Activated CD4-positive, alpha-beta T cell treated with anti-CD3 and anti-CD28 coated beads, Interleukin-2, amount 10 ng/mL, durations not matched to agents 7 days and 5 days (primary cell): ENCODE data around the gene TK2. TPM values are rescaled to one million over a fixed set of nuclear protein-coding genes. Genes with fewer than 3 reads are reported as not detected.

Source experiments
- CTCF ChIA-PET: fragments of 350-600 bp; sonication (Branson Sonifier 250); formaldehyde crosslinking; loops from one replicate; lab custom pipeline; 2021; ENCODE audit warnings: antibody characterized with exemption; lab: Charles Lee
- POLR2A ChIA-PET: fragments of 350-600 bp; sonication (Branson Sonifier 250); formaldehyde crosslinking; loops from one replicate; lab custom pipeline; 2021; ENCODE audit warnings: antibody characterized with exemption; lab: Charles Lee
- DNase-seq: peaks from one replicate; pipeline ENCODE4 v3.0.0-alpha.2; 2020
- H3K27ac Mint-ChIP-seq: one replicate; pipeline ENCODE4 v1.8.0; 2021; ENCODE audit warnings: mild to moderate bottlenecking, moderate library complexity, mixed read lengths
- H3K27me3 Mint-ChIP-seq: one replicate; pipeline ENCODE4 v1.8.0; 2021; ENCODE audit warnings: mixed read lengths
- H3K36me3 Mint-ChIP-seq: one replicate; pipeline ENCODE4 v1.8.0; 2021; ENCODE audit warnings: low read depth, mixed read lengths
- H3K4me1 Mint-ChIP-seq: one replicate; pipeline ENCODE4 v1.8.0; 2021; ENCODE audit warnings: mixed read lengths
- H3K4me3 Mint-ChIP-seq: one replicate; pipeline ENCODE4 v1.8.0; 2021; ENCODE audit warnings: mild to moderate bottlenecking, moderate library complexity, mixed read lengths
- H3K9me3 Mint-ChIP-seq: one replicate; pipeline ENCODE4 v1.8.0; 2021; ENCODE audit warnings: mixed read lengths
- total RNA-seq, 2 experiments: library from RNA; stranded (reverse); gene quantifications; one replicate each; pipeline ENCODE4 v1.2.3, GENCODE V29; 2021

The TK2 gene
- total RNA-seq, 2 experiments from 2014 or later = 7.4 to 9.3 TPM

DNA sequence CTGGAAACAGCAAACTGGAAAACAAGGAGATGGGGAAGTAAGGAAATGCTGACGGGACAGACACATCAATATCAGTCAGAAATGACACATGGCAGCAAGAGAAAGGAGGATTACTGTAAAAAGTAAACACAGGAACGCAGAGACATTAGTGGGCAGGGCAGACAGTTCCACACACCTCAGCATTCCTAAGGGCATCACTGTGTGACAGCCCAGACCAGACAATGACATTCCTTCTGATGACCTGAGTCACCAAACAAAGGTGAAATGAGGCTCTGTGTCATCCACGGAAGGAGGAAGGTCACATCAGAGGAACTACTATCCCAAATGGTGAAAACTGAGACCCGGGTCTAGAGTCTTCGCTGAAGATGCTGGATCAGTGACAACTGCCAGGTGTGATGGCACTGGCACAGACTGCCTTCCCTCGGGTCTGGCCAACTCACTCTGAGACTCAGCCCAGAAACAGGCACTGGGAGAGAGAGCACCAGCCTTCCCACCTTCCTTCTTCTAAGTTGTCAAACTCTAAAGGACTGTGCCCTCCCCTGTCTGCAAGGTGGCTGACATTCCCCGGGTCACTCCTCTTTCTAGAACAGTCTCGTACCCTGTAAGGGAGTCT is 36.7 kb downstream of the TK2 start:
- no peak for DNase-seq
- Mint-ChIP-seq H3K4me1 (peaks cover 43% of the 10 kb centered on the region), H3K4me3 (no peak overlapping the region), H3K27me3 (no peaks in the 10 kb centered on the region), H3K36me3 (no peaks in the 10 kb centered on the region), H3K9me3 (no peaks in the 10 kb centered on the region), H3K27ac (peak overlapping the region; percentile 25)
- ChIA-PET POLR2A (no interaction called here), CTCF (interaction anchor here (1.1 to 1.5 kb wide), 2 partner anchors 8 to 15 kb away, joined by 3 to 4 read pairs; no protein-coding TSS in a partner anchor)

DNA sequence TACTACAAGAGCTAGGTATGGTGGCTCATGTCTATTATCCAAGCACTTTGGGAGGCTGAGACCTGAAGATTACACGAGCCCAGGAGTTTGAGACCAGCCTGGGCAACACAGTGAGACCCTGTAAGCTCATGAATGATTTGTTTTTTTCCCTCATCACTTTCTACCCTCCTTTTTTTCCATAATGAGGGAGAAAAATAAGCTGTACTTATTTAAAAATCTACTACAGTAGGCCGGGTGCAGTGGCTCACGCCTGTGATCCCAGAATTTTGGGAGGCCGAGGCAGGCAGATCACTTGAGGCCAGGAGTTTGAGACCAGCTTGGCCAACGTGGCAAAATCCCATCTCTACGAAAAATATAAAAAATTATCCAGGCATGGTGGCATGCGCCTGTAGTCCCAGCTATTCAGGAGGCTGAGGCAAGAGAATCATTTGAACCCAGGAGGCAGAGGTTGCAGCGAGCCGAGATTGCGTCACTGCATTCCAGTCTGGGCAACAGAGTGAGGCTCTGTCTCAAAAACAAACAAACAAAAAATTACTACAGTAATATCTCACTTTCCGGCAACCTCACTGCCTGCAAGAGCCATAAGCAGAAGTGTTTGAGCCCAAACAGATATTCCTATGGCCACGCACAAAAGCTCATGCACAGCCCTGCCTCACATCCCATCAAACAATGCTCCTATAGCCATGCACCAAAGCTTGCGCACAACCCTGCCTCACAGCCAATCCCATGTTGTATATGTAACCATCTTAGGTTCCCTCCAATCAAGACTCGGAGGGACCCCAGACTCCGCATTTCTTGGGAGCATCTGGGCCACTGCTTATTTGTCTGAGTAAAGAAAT is 37.4 kb downstream of the TK2 start:
- POLR2A ChIA-PET = no interaction called here
- peaks cover 36% of the 10 kb centered on the region for H3K4me1 Mint-ChIP-seq

GRCh38 chr16:66511602-66512271 is 38.2 kb downstream of the TK2 start:
- Mint-ChIP-seq H3K4me1 (peaks cover 28% of the 10 kb centered on the region), H3K27ac (no peak overlapping the region), H3K9me3 (no peaks in the 10 kb centered on the region), H3K27me3 (no peaks in the 10 kb centered on the region), H3K36me3 (no peaks in the 10 kb centered on the region), H3K4me3 (no peak overlapping the region)
- POLR2A ChIA-PET = no interaction called here
- DNase-seq = no peak
- CTCF ChIA-PET = interaction anchor here (0.6 to 1.9 kb wide), 9 partner anchors 10 to 1561 kb away, joined by 3 to 7 read pairs (median 4); partner anchors contain the start of gene CKLF

More for the DNA sequence above, 37.4 kb downstream of the TK2 start:
- DNase-seq = no peak
- no peaks in the 10 kb centered on the region for H3K27me3 Mint-ChIP-seq
- CTCF ChIA-PET = interaction anchor here (0.6 to 1.9 kb wide), 9 partner anchors 9 to 138 kb away, joined by 3 to 7 read pairs (median 4); partner anchors contain the start of gene CKLF
- H3K36me3 Mint-ChIP-seq = no peaks in the 10 kb centered on the region
- no peak overlapping the region for H3K4me3 Mint-ChIP-seq
- H3K9me3 Mint-ChIP-seq = no peaks in the 10 kb centered on the region
- no peak overlapping the region for H3K27ac Mint-ChIP-seq

- Mint-ChIP-seq H3K27ac (no peak overlapping the region), H3K4me1 (peaks cover 21% of the 10 kb centered on the region), H3K27me3 (no peaks in the 10 kb centered on the region), H3K36me3 (no peaks in the 10 kb centered on the region), H3K9me3 (no peaks in the 10 kb centered on the region), H3K4me3 (no peak overlapping the region)
- CTCF ChIA-PET = interaction anchor here (0.6 to 1.9 kb wide), 8 partner anchors 9 to 1562 kb away, joined by 3 to 7 read pairs (median 4); partner anchors contain the start of gene CKLF
- POLR2A ChIA-PET = no interaction called here
- no peak for DNase-seq
Measured at GRCh38 chr16:66510711-66511601, 39.0 kb downstream of the TK2 start.

DNA sequence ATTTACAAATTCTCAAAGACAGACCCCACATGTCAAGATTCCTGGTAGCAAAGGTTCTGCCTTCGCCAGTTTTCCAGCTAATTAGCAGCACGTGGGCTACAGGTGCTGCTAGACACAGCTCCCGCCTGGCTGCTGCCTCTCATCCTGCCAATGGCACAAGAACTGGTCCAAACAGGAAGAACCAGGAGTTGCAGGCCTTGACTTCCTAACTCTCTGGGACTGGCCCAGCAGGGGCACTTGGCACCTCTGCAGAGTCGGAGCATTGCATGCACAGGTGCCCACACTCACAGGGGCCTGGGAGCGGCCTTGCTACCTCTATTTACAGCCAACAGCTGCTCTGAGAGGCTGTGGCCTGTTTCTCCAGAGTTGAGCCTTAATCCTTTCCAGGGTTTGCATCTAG is 39.6 kb downstream of the TK2 start:
- no peaks in the 10 kb centered on the region for H3K27me3 Mint-ChIP-seq
- no peaks in the 10 kb centered on the region for H3K36me3 Mint-ChIP-seq
- H3K9me3 Mint-ChIP-seq = no peaks in the 10 kb centered on the region
- POLR2A ChIA-PET = no interaction called here
- CTCF ChIA-PET = interaction anchor here (0.7 kb wide), 2 partner anchors 10 to 52 kb away, joined by 3 to 5 read pairs; no protein-coding TSS in a partner anchor
- peaks cover 14% of the 10 kb centered on the region for H3K4me1 Mint-ChIP-seq
- no peak for DNase-seq
- no peak overlapping the region for H3K4me3 Mint-ChIP-seq
- H3K27ac Mint-ChIP-seq = no peak overlapping the region

DNA sequence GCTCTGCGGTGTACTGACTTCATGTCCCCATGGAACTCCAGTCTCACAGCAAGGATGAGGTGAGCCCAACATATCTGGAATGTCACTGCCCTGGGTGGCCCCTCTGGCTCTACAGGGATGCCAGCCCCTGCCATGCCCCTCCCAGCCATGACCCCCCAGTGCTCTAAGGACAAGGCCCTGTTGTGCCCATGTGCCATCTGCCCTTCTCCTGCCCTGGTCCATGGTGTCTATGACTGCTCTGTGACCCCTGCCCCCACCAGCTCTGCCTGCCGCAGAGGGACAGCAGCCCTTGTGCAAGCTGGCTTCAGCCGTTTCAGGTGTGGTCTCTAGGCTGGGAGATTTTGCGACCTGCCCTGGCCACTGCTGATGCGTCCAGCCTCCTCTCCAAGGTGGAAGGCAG is 40.3 kb downstream of the TK2 start:
- no peaks in the 10 kb centered on the region for H3K9me3 Mint-ChIP-seq
- ChIA-PET POLR2A (no interaction called here), CTCF (interaction anchor here (0.7 to 1.0 kb wide), 3 partner anchors 24 to 261 kb away, joined by 3 to 5 read pairs (median 3); no protein-coding TSS in a partner anchor)
- no peak for DNase-seq
- H3K27ac Mint-ChIP-seq = no peak overlapping the region
- H3K36me3 Mint-ChIP-seq = no peaks in the 10 kb centered on the region
- no peak overlapping the region for H3K4me3 Mint-ChIP-seq
- H3K27me3 Mint-ChIP-seq = no peaks in the 10 kb centered on the region
- peaks cover 9% of the 10 kb centered on the region for H3K4me1 Mint-ChIP-seq

DNA sequence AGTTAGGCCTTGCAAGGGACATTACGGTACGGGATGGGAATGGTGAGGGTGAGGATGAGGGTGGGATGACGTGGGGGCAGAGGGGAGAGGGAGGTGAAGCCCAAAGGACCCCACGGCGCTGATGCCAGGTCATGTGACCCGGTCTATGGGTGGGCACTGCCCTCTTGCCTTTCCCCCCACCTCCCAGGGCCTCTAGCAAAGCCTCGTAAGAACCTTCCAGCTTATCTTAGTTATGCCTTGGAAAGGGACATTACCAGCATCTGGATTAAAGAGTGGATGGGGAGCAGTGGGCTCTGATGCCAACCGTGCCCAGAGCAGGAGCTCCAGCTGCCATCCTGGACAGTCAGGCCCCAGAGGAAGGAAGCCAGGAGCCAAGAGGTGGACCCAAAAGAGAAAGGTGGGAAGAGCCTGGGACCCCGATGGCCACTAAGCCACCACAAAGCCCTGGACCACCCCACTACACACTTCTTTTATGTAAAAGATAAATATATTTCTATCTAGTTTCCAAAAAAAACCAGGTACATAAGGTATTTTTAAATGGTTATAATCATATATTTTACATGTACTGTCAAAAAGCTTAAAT is 40.9 kb downstream of the TK2 start:
- H3K27me3 Mint-ChIP-seq = no peaks in the 10 kb centered on the region

GRCh38 chr16:66508248-66508913 is 41.5 kb downstream of the TK2 start:
- H3K9me3 Mint-ChIP-seq = no peaks in the 10 kb centered on the region
- H3K27me3 Mint-ChIP-seq = no peaks in the 10 kb centered on the region
- H3K27ac Mint-ChIP-seq = no peak overlapping the region
- DNase-seq = no peak
- no peaks in the 10 kb centered on the region for H3K36me3 Mint-ChIP-seq
- ChIA-PET CTCF (interaction anchor here (0.6 to 1.5 kb wide), 8 partner anchors 9 to 102 kb away, joined by 3 to 5 read pairs (median 4); no protein-coding TSS in a partner anchor), POLR2A (no interaction called here)
- peaks cover 9% of the 10 kb centered on the region for H3K4me1 Mint-ChIP-seq
- H3K4me3 Mint-ChIP-seq = no peak overlapping the region

More for the DNA sequence above, 40.9 kb downstream of the TK2 start:
- no peaks in the 10 kb centered on the region for H3K36me3 Mint-ChIP-seq
- CTCF ChIA-PET = interaction anchor here (0.6 to 1.5 kb wide), 6 partner anchors 17 to 262 kb away, joined by 3 to 5 read pairs (median 4); no protein-coding TSS in a partner anchor
- H3K9me3 Mint-ChIP-seq = no peaks in the 10 kb centered on the region
- DNase-seq = no peak
- no peak overlapping the region for H3K27ac Mint-ChIP-seq
- POLR2A ChIA-PET = no interaction called here
- no peak overlapping the region for H3K4me3 Mint-ChIP-seq
- H3K4me1 Mint-ChIP-seq = peaks cover 9% of the 10 kb centered on the region

GRCh38 chr16:66507731-66508239 is 42.1 kb downstream of the TK2 start:
- H3K4me1 Mint-ChIP-seq = peaks cover 9% of the 10 kb centered on the region
- no peak overlapping the region for H3K4me3 Mint-ChIP-seq
- no peak for DNase-seq
- POLR2A ChIA-PET = no interaction called here
- H3K36me3 Mint-ChIP-seq = no peaks in the 10 kb centered on the region
- no peak overlapping the region for H3K27ac Mint-ChIP-seq
- H3K27me3 Mint-ChIP-seq = no peaks in the 10 kb centered on the region
- CTCF ChIA-PET = interaction anchor here (0.7 to 1.5 kb wide), 6 partner anchors 9 to 101 kb away, joined by 3 to 5 read pairs (median 4); no protein-coding TSS in a partner anchor
- H3K9me3 Mint-ChIP-seq = no peaks in the 10 kb centered on the region

DNA sequence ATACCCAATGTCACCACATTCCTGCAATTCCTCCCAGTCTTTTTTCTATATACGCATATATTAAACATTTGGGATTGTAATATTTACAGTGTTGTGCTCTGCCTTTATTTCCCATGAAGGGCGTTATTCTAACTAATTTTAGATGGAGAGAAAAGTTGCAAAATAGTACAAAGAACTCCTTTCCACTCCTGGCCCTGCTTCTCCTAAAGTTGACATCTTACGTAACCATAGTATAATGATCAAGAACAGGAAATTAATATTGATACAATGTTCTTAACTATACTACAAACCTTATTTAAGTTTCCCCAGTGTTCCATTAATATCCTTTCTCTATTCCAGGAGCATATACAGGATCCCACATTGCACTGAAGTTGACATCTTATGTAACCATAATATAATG is 46.3 kb downstream of the TK2 start:
- ChIA-PET POLR2A (no interaction called here), CTCF (no interaction called here)
- no peak for DNase-seq
- Mint-ChIP-seq H3K27me3 (peaks cover 6% of the 10 kb centered on the region), H3K4me1 (peaks cover 2% of the 10 kb centered on the region), H3K27ac (no peak overlapping the region), H3K36me3 (peaks cover under 1% of the 10 kb centered on the region), H3K4me3 (no peak overlapping the region), H3K9me3 (no peaks in the 10 kb centered on the region)

- ChIA-PET CTCF (no interaction called here), POLR2A (no interaction called here)
- H3K27me3 Mint-ChIP-seq = peaks cover 9% of the 10 kb centered on the region
- H3K9me3 Mint-ChIP-seq = peaks cover 3% of the 10 kb centered on the region
- no peak overlapping the region for H3K4me3 Mint-ChIP-seq
- no peak for DNase-seq
- H3K4me1 Mint-ChIP-seq = no peaks in the 10 kb centered on the region
- peaks cover 3% of the 10 kb centered on the region for H3K36me3 Mint-ChIP-seq
- no peak overlapping the region for H3K27ac Mint-ChIP-seq
Measured at GRCh38 chr16:66503030-66503429, 46.9 kb downstream of the TK2 start.
